HEK293T (cell line): ENCODE measurements around the gene SH3PXD2B.

Experiments used
- BHLHE40 ChIP-seq: fragments of 450-650 bp; IDR thresholded peaks from 2 replicates; pipeline ENCODE4 v1.6.1; 2016; ENCODE audit warnings: mild to moderate bottlenecking, moderate library complexity, borderline replicate concordance
- CTBP1 ChIP-seq: fragments of 450-650 bp; IDR thresholded peaks from 2 replicates; pipeline ENCODE4 v1.6.1; 2016; ENCODE audit warnings: borderline replicate concordance
- ELF4 ChIP-seq: fragments of 450-650 bp; IDR thresholded peaks from 2 replicates; pipeline ENCODE4 v1.6.1; 2017; ENCODE audit warnings: antibody characterized with exemption
- FOXA1 ChIP-seq: fragments of 450-650 bp; IDR thresholded peaks from 2 replicates; pipeline ENCODE4 v1.6.1; 2016; ENCODE audit warnings: mild to moderate bottlenecking
- FOXK2 ChIP-seq: fragments of 450-650 bp; IDR thresholded peaks from 2 replicates; pipeline ENCODE4 v1.6.1; 2016; ENCODE audit warnings: mild to moderate bottlenecking
- FOXM1 ChIP-seq: fragments of 450-650 bp; IDR thresholded peaks from 2 replicates; pipeline ENCODE4 v1.6.1; 2017; ENCODE audit warnings: mild to moderate bottlenecking, borderline replicate concordance
- LEF1 ChIP-seq: fragments of 450-650 bp; IDR thresholded peaks from 2 replicates; pipeline ENCODE4 v1.6.1; 2017; ENCODE audit warnings: mild to moderate bottlenecking, borderline replicate concordance
- PKNOX1 ChIP-seq: fragments of 450-650 bp; IDR thresholded peaks from 2 replicates; pipeline ENCODE4 v1.6.1; 2016
- SP1 ChIP-seq: fragments of 450-650 bp; IDR thresholded peaks from 2 replicates; pipeline ENCODE4 v1.6.1; 2017
- SUZ12 ChIP-seq: fragments of 450-650 bp; IDR thresholded peaks from 2 replicates; pipeline ENCODE4 v1.6.1; 2016; ENCODE audit warnings: mild to moderate bottlenecking
- TARDBP ChIP-seq: fragments of 450-650 bp; IDR thresholded peaks from 2 replicates; pipeline ENCODE4 v1.6.1; 2016
- ZNF384 ChIP-seq: fragments of 450-650 bp; IDR thresholded peaks from 2 replicates; pipeline ENCODE4 v1.6.1; 2016

- TF ChIP-seq SP1 (no peak), FOXA1 (no peak), FOXK2 (no peak), PKNOX1 (no peak), ELF4 (no peak), FOXM1 (no peak), BHLHE40 (no peak), ZNF384 (no peak), CTBP1 (no peak), SUZ12 (no peak), TARDBP (no peak), LEF1 (no peak)
These were observed 37.0 kb downstream of the SH3PXD2B start for GRCh38 chr5:172417130-172417841.
